ENCODE results near the gene CSTF3. TPM values are rescaled to one million over a fixed set of nuclear protein-coding genes. Genes with fewer than 3 reads are reported as not detected.

Gene CSTF3
- polyA plus RNA-seq, 1 donor (not counting 4 experiments of a cell fraction or from before 2014, with no cell fraction given): 41.1 TPM

DNA sequence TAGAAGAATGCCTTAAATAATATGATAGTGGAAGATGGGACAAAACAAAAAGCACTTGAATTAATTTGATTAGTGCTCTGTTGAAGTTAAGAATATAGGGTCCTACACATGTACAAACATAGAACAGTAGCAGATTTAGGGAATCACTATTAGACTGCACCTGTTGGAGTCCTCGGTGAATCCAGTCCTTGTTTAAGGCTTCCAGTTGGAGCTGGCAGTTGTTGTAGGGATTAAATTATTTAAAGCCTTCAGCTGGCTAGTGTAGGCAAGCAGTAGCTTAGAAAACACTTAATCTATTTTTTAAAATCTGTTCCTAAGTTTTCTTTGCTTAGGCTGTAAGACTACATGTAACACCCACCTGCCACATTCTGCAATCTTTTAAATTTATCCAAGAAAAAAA is 24.5 kb upstream of the CSTF3 start:
- H3K79me2 ChIP-seq (ENCODE audit: control insufficient read depth, insufficient read depth, low read length): no peaks in the 10 kb centered on the region
- no peaks in the 10 kb centered on the region for H3K4me1 ChIP-seq (ENCODE audit: control insufficient read depth, extremely low read depth, insufficient read depth, low read length)
- H3K9ac ChIP-seq (ENCODE audit: control insufficient read depth, extremely low read depth, insufficient read depth, low read length): no peak overlapping the region
- no peak for DNase-seq (ENCODE audit: low read depth, low spot score)
- no peak overlapping the region for H2AFZ ChIP-seq (ENCODE audit: control insufficient read depth, low read length)
- H3K9me1 ChIP-seq (ENCODE audit: control insufficient read depth, extremely low read depth, insufficient read depth, low read length): no peaks in the 10 kb centered on the region
- TF ChIP-seq, protein P1, sequence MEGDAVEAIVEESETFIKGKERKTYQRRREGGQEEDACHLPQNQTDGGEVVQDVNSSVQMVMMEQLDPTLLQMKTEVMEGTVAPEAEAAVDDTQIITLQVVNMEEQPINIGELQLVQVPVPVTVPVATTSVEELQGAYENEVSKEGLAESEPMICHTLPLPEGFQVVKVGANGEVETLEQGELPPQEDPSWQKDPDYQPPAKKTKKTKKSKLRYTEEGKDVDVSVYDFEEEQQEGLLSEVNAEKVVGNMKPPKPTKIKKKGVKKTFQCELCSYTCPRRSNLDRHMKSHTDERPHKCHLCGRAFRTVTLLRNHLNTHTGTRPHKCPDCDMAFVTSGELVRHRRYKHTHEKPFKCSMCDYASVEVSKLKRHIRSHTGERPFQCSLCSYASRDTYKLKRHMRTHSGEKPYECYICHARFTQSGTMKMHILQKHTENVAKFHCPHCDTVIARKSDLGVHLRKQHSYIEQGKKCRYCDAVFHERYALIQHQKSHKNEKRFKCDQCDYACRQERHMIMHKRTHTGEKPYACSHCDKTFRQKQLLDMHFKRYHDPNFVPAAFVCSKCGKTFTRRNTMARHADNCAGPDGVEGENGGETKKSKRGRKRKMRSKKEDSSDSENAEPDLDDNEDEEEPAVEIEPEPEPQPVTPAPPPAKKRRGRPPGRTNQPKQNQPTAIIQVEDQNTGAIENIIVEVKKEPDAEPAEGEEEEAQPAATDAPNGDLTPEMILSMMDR (optimal IDR thresholded peaks at IDR 0.05 in 1 of 3, IDR thresholded peaks at IDR 0.05 in 1 of 3, conservative IDR thresholded peaks at IDR 0.05 in 1 of 3; ENCODE audit: extremely low read depth in 1 of 3, insufficient read depth in 2 of 3, low read length in 3 of 3): no peak
- dilution Hi-C loops (cut with MboI; ENCODE audit: extremely low pct_ligation_motif_present, low sequenced_read_pairs): no loop called here
- H3K27ac ChIP-seq (ENCODE audit: control insufficient read depth, insufficient read depth, low read length): no peak overlapping the region
- no peak overlapping the region for H3K4me3 ChIP-seq (ENCODE audit: control insufficient read depth in 2 of 3, extremely low read depth in 1 of 3, insufficient read depth in 2 of 3, low read depth in 1 of 3, low read length in 3 of 3)
- no peak for FAIRE-seq
- H3K27me3 ChIP-seq (ENCODE audit: control insufficient read depth, extremely low read depth, insufficient read depth, low read length): no peaks in the 10 kb centered on the region
- no peak overlapping the region for H3K4me2 ChIP-seq (ENCODE audit: control insufficient read depth, extremely low read depth, insufficient read depth, low read depth, low read length)
- no peaks in the 10 kb centered on the region for H3K36me3 ChIP-seq (ENCODE audit: control insufficient read depth in 2 of 2, extremely low read depth in 1 of 2, insufficient read depth in 2 of 2, low read length in 2 of 2)
- H3K9me3 ChIP-seq (ENCODE audit: control insufficient read depth, low read depth, low read length): no peaks in the 10 kb centered on the region
- no peaks in the 10 kb centered on the region for H4K20me1 ChIP-seq (ENCODE audit: control insufficient read depth, extremely low read depth, insufficient read depth, low read length)

DNA sequence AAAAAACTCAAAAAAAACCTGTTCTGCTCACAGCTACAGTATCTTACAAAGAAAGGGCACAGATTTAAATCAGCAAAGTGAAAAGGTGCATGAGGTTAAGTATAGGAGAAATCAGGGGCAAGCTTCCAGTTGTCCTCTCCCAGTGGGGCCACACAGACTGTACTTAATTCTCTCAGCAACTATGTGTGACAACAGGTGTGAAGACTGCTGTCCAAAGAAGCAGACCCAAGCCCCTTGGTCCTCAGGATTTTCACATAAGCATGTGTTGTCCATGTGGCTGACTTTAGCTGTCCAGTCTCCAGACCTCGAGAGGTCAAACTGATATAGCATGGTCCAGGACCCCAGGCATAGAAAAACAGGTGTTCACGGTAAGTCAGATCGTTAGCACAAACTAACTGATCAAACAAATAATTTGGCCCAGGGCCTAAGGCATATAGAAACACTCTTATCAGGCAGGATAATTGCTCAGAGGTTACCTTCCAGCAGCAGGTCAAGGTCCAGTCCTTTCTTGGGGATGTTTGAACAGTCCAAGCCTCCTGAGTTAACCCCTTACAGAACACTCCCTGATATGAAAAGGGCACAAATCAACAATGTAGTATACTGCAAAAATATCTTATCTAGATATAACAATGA is 21.1 kb upstream of the CSTF3 start:
- no peaks in the 10 kb centered on the region for H3K79me2 ChIP-seq (ENCODE audit: control insufficient read depth, insufficient read depth, low read length)
- dilution Hi-C loops (cut with MboI; ENCODE audit: extremely low pct_ligation_motif_present, low sequenced_read_pairs): no loop called here
- H3K9me3 ChIP-seq (ENCODE audit: control insufficient read depth, low read depth, low read length): no peaks in the 10 kb centered on the region
- no peak overlapping the region for H3K27ac ChIP-seq (ENCODE audit: control insufficient read depth, insufficient read depth, low read length)
- no peaks in the 10 kb centered on the region for H3K9me1 ChIP-seq (ENCODE audit: control insufficient read depth, extremely low read depth, insufficient read depth, low read length)
- H3K27me3 ChIP-seq (ENCODE audit: control insufficient read depth, extremely low read depth, insufficient read depth, low read length): no peaks in the 10 kb centered on the region
- no peaks in the 10 kb centered on the region for H3K4me1 ChIP-seq (ENCODE audit: control insufficient read depth, extremely low read depth, insufficient read depth, low read length)
- DNase-seq (ENCODE audit: low read depth, low spot score) (no peak), FAIRE-seq (no peak)
- no peak overlapping the region for H3K9ac ChIP-seq (ENCODE audit: control insufficient read depth, extremely low read depth, insufficient read depth, low read length)
- H3K4me3 ChIP-seq (ENCODE audit: control insufficient read depth in 2 of 3, extremely low read depth in 1 of 3, insufficient read depth in 2 of 3, low read depth in 1 of 3, low read length in 3 of 3): no peak overlapping the region
- H3K4me2 ChIP-seq (ENCODE audit: control insufficient read depth, extremely low read depth, insufficient read depth, low read depth, low read length): no peak overlapping the region
- H3K36me3 ChIP-seq (ENCODE audit: control insufficient read depth in 2 of 2, extremely low read depth in 1 of 2, insufficient read depth in 2 of 2, low read length in 2 of 2): no peaks in the 10 kb centered on the region
- H2AFZ ChIP-seq (ENCODE audit: control insufficient read depth, low read length): no peak overlapping the region
- TF ChIP-seq, protein P1 (optimal IDR thresholded peaks at IDR 0.05 in 1 of 3, IDR thresholded peaks at IDR 0.05 in 1 of 3, conservative IDR thresholded peaks at IDR 0.05 in 1 of 3; ENCODE audit: extremely low read depth in 1 of 3, insufficient read depth in 2 of 3, low read length in 3 of 3): no peak
- no peak for TF ChIP-seq EZH2 (IDR thresholded peaks at IDR 0.05; ENCODE audit: low read length)
- H4K20me1 ChIP-seq (ENCODE audit: control insufficient read depth, extremely low read depth, insufficient read depth, low read length): no peaks in the 10 kb centered on the region

All from keratinocyte (primary cell).